Panc1 (cell line): ENCODE data around the gene CA5B. TPM values are rescaled to one million over a fixed set of nuclear protein-coding genes. Genes with fewer than 3 reads are reported as not detected.
"Not testable (repeated sequence)": the region's sequence is repeated elsewhere in the genome, so short reads cannot be mapped to it uniquely, and the experiment has no call there.

Experiments used
- ATAC-seq: fragments of 200-7000 bp; cut with Tn5 transposase; 2 replicates; pipeline ENCODE4 v1.9.1; 2020; ENCODE audit warnings: mild to moderate bottlenecking, moderate library complexity
- BruUV-seq: library from RNA; stranded (reverse); fragments of 400-500 nt; replicated peaks from 2 replicates; lab custom pipeline; 2021; lab: Mats Ljungman, UMichigan
- CTCF ChIA-PET: fragments of 300-600 bp; sonication (Branson Sonifier 250); formaldehyde crosslinking; loops from one replicate; lab custom pipeline; 2022; ENCODE audit warnings: antibody characterized with exemption; lab: Charles Lee
- POLR2A ChIA-PET: fragments of 300-600 bp; sonication (Branson Sonifier 250); formaldehyde crosslinking; loops from one replicate; lab custom pipeline; 2022; ENCODE audit warnings: antibody characterized with exemption; lab: Charles Lee
- DNase-seq: peaks from one replicate; pipeline ENCODE4 v3.0.0-alpha.2; 2010; ENCODE audit warnings: low read depth, low spot score
- H3K27ac ChIP-seq: 2 replicates; pipeline ENCODE4 v1.5.1; 2011; ENCODE audit warnings: mild to moderate bottlenecking, low read length, inconsistent platforms
- H3K27me3 ChIP-seq: fragments of 200-500 bp; sonication (Bioruptor generic); 2 replicates; pipeline ENCODE4 v1.6.0; 2014; ENCODE audit warnings: low read length, inconsistent platforms; ENCODE audit not compliant: control insufficient read depth, insufficient read depth
- H3K36me3 ChIP-seq: fragments of 200-500 bp; sonication (Bioruptor generic); 2 replicates; pipeline ENCODE4 v1.5.1; 2014; ENCODE audit warnings: inconsistent platforms, mild to moderate bottlenecking, low read length, moderate library complexity; ENCODE audit not compliant: control insufficient read depth, insufficient read depth
- H3K4me1 ChIP-seq: 2 replicates; pipeline ENCODE4 v1.5.1; 2011; ENCODE audit warnings: inconsistent platforms, mild to moderate bottlenecking, low read length, moderate library complexity; ENCODE audit not compliant: control insufficient read depth, insufficient read depth
- H3K4me3 ChIP-seq, 2 experiments: 2 replicates each; pipeline ENCODE4 v1.5.1; 2011 to 2012; ENCODE audit warnings: low read depth in 2 of 2, low read length in 2 of 2, mild to moderate bottlenecking in 2 of 2, inconsistent platforms in 1 of 2, moderate library complexity in 1 of 2
- H3K9me3 ChIP-seq: fragments of 200-500 bp; sonication (Bioruptor generic); 2 replicates; pipeline ENCODE4 v1.5.1; 2014; ENCODE audit warnings: low read depth, mild to moderate bottlenecking, inconsistent platforms, low read length, moderate library complexity; ENCODE audit not compliant: control insufficient read depth, insufficient read depth
- CTCF ChIP-seq: fragments of 450-650 bp; IDR thresholded peaks from 2 replicates; pipeline ENCODE4 v1.5.1; 2017; ENCODE audit warnings: mild to moderate bottlenecking
- POLR2AphosphoS5 ChIP-seq: IDR thresholded peaks from 2 replicates; pipeline ENCODE4 v1.6.1; 2012; ENCODE audit warnings: mild to moderate bottlenecking, low read depth, low read length, moderate library complexity
- REST ChIP-seq, 2 experiments: IDR thresholded peaks; 2 replicates each; pipeline ENCODE4 v1.6.1; 2011 to 2012; ENCODE audit warnings: low read depth in 2 of 2, control low read depth in 1 of 2, low read length in 1 of 2, mild to moderate bottlenecking in 1 of 2, moderate library complexity in 1 of 2; ENCODE audit not compliant: insufficient read depth in 1 of 2
- SIN3A ChIP-seq: IDR thresholded peaks from 2 replicates; pipeline ENCODE4 v1.6.1; 2012; ENCODE audit warnings: low read depth, mild to moderate bottlenecking, low read length, moderate library complexity, borderline replicate concordance; ENCODE audit not compliant: insufficient read depth
- in situ Hi-C: cut with HindIII; loops from 2 replicates; pipeline ENCODE4 v1.10.0; 2016; ENCODE audit warnings: low sequenced_read_pairs, low pct_unique_long_range_greater_than_20kb
- intact Hi-C: fragments of 100-400 bp; cut with micrococcal nuclease; formaldehyde crosslinking; loops from one replicate; pipeline ENCODE4 v1.10.0; 2022; ENCODE audit not compliant: unreplicated experiment
- total RNA-seq: library from RNA; stranded (reverse); gene quantifications from one replicate; pipeline ENCODE4 v1.2.1, GENCODE V29; 2021; ENCODE audit not compliant: unreplicated experiment

CA5B gene
- total RNA-seq, 1 experiment from 2014 or later, result 6.8 TPM

GRCh38 chrX:15758140-15758539 is 20.1 kb downstream of the CA5B start:
- in situ Hi-C loops, result no loop called here
- CTCF ChIA-PET, result no interaction called here
- Histone ChIP-seq H3K4me3 (no peak overlapping the region), H3K27me3 (no peaks in the 10 kb centered on the region), H3K9me3 (no peaks in the 10 kb centered on the region), H3K4me1 (no peaks in the 10 kb centered on the region), H3K36me3 (no peaks in the 10 kb centered on the region), H3K27ac (no peak overlapping the region)
- DNase-seq (no peak), ATAC-seq (no peak)
- intact Hi-C loops, result no loop called here
- peak; percentile 10; the same call in 1 of the 2 replicates for TF ChIP-seq CTCF
- no peak for TF ChIP-seq POLR2AphosphoS5
- TF ChIP-seq SIN3A, result no peak
- POLR2A ChIA-PET, result no interaction called here
- BruUV-seq, result no TSS peak

- intact Hi-C loops, H3K27ac ChIP-seq, H3K9me3 ChIP-seq, in situ Hi-C loops, DNase-seq, H3K27me3 ChIP-seq, H3K36me3 ChIP-seq, H3K4me3 ChIP-seq, ATAC-seq, H3K4me1 ChIP-seq, BruUV-seq, CTCF ChIA-PET: not testable (repeated sequence)
- POLR2A ChIA-PET, result interaction anchor here (0.6 kb wide), 1 partner anchor 648 kb away, joined by 5 read pairs; no protein-coding TSS in a partner anchor
Observed at GRCh38 chrX:15759886-15760285, 21.8 kb downstream of the CA5B start.

GRCh38 chrX:15761564-15762191 is 23.6 kb downstream of the CA5B start:
- H3K9me3 ChIP-seq, result no peaks in the 10 kb centered on the region
- no peak overlapping the region for H3K27ac ChIP-seq
- H3K36me3 ChIP-seq, result no peaks in the 10 kb centered on the region
- in situ Hi-C loops (no loop called here), intact Hi-C loops (no loop called here)
- BruUV-seq, result no TSS peak
- H3K4me1 ChIP-seq, result no peaks in the 10 kb centered on the region
- ChIA-PET POLR2A (no interaction called here), CTCF (no interaction called here)
- no peak overlapping the region for H3K4me3 ChIP-seq
- TF ChIP-seq CTCF (peak; percentile 80), REST (IDR thresholded peaks at IDR 0.05; ENCODE audit: insufficient read depth in 1 of 2, low read depth in 2 of 2, low read length in 1 of 2) (no peak), SIN3A (no peak)
- ATAC-seq (no peak), DNase-seq (no peak)
- H3K27me3 ChIP-seq, result no peaks in the 10 kb centered on the region
